ENCODE results near the gene ATG16L1. TPM values are rescaled to one million over a fixed set of nuclear protein-coding genes. Genes with fewer than 3 reads are reported as not detected.

Gene ATG16L1
- total and polyA plus RNA-seq, 2 of the 4 experiments (the other 2 are of a cell fraction) = 20.0 to 26.2 TPM

- H3K9me3 ChIP-seq (ENCODE audit: control insufficient read depth, insufficient read depth, low read length) = no peaks in the 10 kb centered on the region
- H3K56ac ChIP-seq (ENCODE audit: extremely low read depth, insufficient read depth, low read length) = no peak overlapping the region
- 0 out of 2 replicates have a peak, but pooled peaks cover 4% of the 10 kb centered on the region for H3K9me1 ChIP-seq (ENCODE audit: insufficient read depth, low read length)
- peaks cover 46% of the 10 kb centered on the region for H3K36me3 ChIP-seq (ENCODE audit: control insufficient read depth, insufficient read depth, low read length)
- no peak overlapping the region for H4K91ac ChIP-seq (ENCODE audit: insufficient read depth, low read depth, low read length)
- no TSS peak for BruUV-seq (replicated peaks)
- no peak overlapping the region for H4K5ac ChIP-seq (ENCODE audit: low read depth, low read length)
- no CpG with 5 or more reads among the region's 4 CpGs for WGBS, 2 experiments (ENCODE audit: extremely low coverage in 2 of 2, insufficient read length in 1 of 2)
- in situ Hi-C loops (cut with MboI; ENCODE audit: low sequenced_read_pairs) (loop anchor here (10.0 kb wide), 1 partner anchor 165 kb away; no protein-coding TSS in a partner anchor), intact Hi-C loops (cut with micrococcal nuclease) (loop anchor here (1.0 to 5.0 kb wide), 2 partner anchors 163 to 432 kb away; partner anchors contain the start of gene UGT1A5), dilution Hi-C loops (cut with HindIII; ENCODE audit: low sequenced_read_pairs, unreplicated experiment) (no loop called here)
- H3K4me3 ChIP-seq (ENCODE audit: insufficient read depth, low read depth, low read length) = no peak overlapping the region
- H3K79me1 ChIP-seq (ENCODE audit: low read depth in 1 of 2, low read length in 2 of 2) = peaks cover 0 to 5% of the 10 kb centered on the region in 2 experiments; a peak in 1 of 4 replicates
- no peak overlapping the region for H3K4ac ChIP-seq (ENCODE audit: low read depth, low read length)
- no peak overlapping the region for H3K4me2 ChIP-seq (ENCODE audit: low read depth, low read length)
- H2BK15ac ChIP-seq (ENCODE audit: low read depth, low read length) = no peak overlapping the region
- no peak overlapping the region for H2AFZ ChIP-seq (replicated peaks; ENCODE audit: low read length, poor library complexity)
- H4K20me1 ChIP-seq (ENCODE audit: insufficient read depth, low read length) = no peaks in the 10 kb centered on the region
- no peak for DNase-seq
- H4K8ac ChIP-seq (ENCODE audit: low read depth in 2 of 2, low read length in 2 of 2) = no peak overlapping the region
- ChIA-PET CTCF (no interaction called here), POLR2A (ENCODE audit: unreplicated experiment) (interaction anchor here (0.5 kb wide), 1 partner anchor 42 kb away, joined by 5 read pairs; no protein-coding TSS in a partner anchor)
- H2AK5ac ChIP-seq (ENCODE audit: low read depth, low read length) = no peak overlapping the region
- H3K14ac ChIP-seq (replicated peaks; ENCODE audit: low read depth, low read length) = no peak overlapping the region
- H2BK120ac ChIP-seq (ENCODE audit: low read depth, low read length) = no peak overlapping the region
- no peak overlapping the region for H3K27ac ChIP-seq (ENCODE audit: insufficient read depth, low read length)
- no peak overlapping the region for H3K23ac ChIP-seq (ENCODE audit: low read depth, low read length)
- no peak for TF ChIP-seq RFX5 (IDR thresholded peaks at IDR 0.05; ENCODE audit: low read depth, low read length)
- no peak for TF ChIP-seq ELK1 (IDR thresholded peaks at IDR 0.05; ENCODE audit: borderline replicate concordance, low read depth, low read length)
- no peak for TF ChIP-seq RAD21 (IDR thresholded peaks at IDR 0.05; ENCODE audit: low read length)
- no peak for TF ChIP-seq SMC3 (IDR thresholded peaks at IDR 0.05; ENCODE audit: low read depth, low read length)
- no peak for TF ChIP-seq MXI1 (IDR thresholded peaks at IDR 0.05; ENCODE audit: borderline replicate concordance, low read depth, low read length)
- TF ChIP-seq NFE2L2 (IDR thresholded peaks at IDR 0.05; ENCODE audit: low read depth, low read length) = no peak
- no peak for TF ChIP-seq MAZ (IDR thresholded peaks at IDR 0.05; ENCODE audit: borderline replicate concordance, low read depth, low read length)
- TF ChIP-seq CEBPB (IDR thresholded peaks at IDR 0.05; ENCODE audit: low read depth, low read length) = no peak
- TF ChIP-seq POLR2A (IDR thresholded peaks at IDR 0.05; ENCODE audit: low read depth, low read length) = no peak
- no peak for TF ChIP-seq CTCF (conservative IDR thresholded peaks at IDR 0.05; ENCODE audit: low read depth, low read length)
- TF ChIP-seq USF2 (IDR thresholded peaks at IDR 0.05; ENCODE audit: low read depth, low read length) = no peak
- TF ChIP-seq MAFK (IDR thresholded peaks at IDR 0.05; ENCODE audit: low read depth, low read length) = no peak
- no peak for TF ChIP-seq FOS (IDR thresholded peaks at IDR 0.05; ENCODE audit: low read depth, low read length)
- TF ChIP-seq RCOR1 (IDR thresholded peaks at IDR 0.05; ENCODE audit: insufficient replicate concordance, low read length) = no peak
- no peak for TF ChIP-seq CHD1 (IDR thresholded peaks at IDR 0.05; ENCODE audit: low read depth, low read length)
- TF ChIP-seq BHLHE40 (IDR thresholded peaks at IDR 0.05; ENCODE audit: low read depth, low read length) = no peak
- peak; percentile 76 for ATAC-seq (ENCODE audit: low read depth)
- no peak overlapping the region for H3K18ac ChIP-seq (ENCODE audit: low read depth, low read length)
- no peak overlapping the region for H2AK9ac ChIP-seq (replicated peaks; ENCODE audit: low read depth, low read length, poor library complexity)
- no peak overlapping the region for H3K9ac ChIP-seq (ENCODE audit: low read depth, low read length)
- H3K4me1 ChIP-seq (ENCODE audit: control insufficient read depth, insufficient read depth, low read length) = peaks cover 2% of the 10 kb centered on the region; the same call in 1 of the 2 replicates
- H3K27me3 ChIP-seq (ENCODE audit: control insufficient read depth, insufficient read depth, low read length) = no peaks in the 10 kb centered on the region
- no peak overlapping the region for H2BK20ac ChIP-seq (ENCODE audit: low read depth, low read length)
- no peak overlapping the region for H2BK5ac ChIP-seq (ENCODE audit: low read depth, low read length, poor library complexity, severe bottlenecking)
Measured at GRCh38 chr2:233280114-233280693, 28.7 kb downstream of the ATG16L1 start.

All from IMR-90 (cell line).